ENCODE measurements around the gene ZNF692. TPM values are rescaled to one million over a fixed set of nuclear protein-coding genes. Genes with fewer than 3 reads are reported as not detected.
"Not testable (repeated sequence)": the region's sequence is repeated elsewhere in the genome, so short reads cannot be mapped to it uniquely, and the experiment has no call there.

Gene ZNF692
- polyA plus RNA-seq, 1 experiment = 19.5 TPM

GRCh38 chr1:248885646-248886045, 26.8 kb upstream of the ZNF692 start:
- POLR2A ChIA-PET = no interaction called here
- no peak overlapping the region for H3K4me3 ChIP-seq (ENCODE audit: low read depth, low read length)
- H3K27me3 ChIP-seq (ENCODE audit: control insufficient read depth, insufficient read depth, low read length) = peaks cover 3% of the 10 kb centered on the region
- no peaks in the 10 kb centered on the region for H3K36me3 ChIP-seq (ENCODE audit: control insufficient read depth, insufficient read depth, low read length)
- CTCF ChIA-PET = interaction anchor here (0.7 to 2.3 kb wide), 2 partner anchors 12 to 44 kb away, joined by 3 to 9 read pairs; no protein-coding TSS in a partner anchor
- TF ChIP-seq, protein P1, sequence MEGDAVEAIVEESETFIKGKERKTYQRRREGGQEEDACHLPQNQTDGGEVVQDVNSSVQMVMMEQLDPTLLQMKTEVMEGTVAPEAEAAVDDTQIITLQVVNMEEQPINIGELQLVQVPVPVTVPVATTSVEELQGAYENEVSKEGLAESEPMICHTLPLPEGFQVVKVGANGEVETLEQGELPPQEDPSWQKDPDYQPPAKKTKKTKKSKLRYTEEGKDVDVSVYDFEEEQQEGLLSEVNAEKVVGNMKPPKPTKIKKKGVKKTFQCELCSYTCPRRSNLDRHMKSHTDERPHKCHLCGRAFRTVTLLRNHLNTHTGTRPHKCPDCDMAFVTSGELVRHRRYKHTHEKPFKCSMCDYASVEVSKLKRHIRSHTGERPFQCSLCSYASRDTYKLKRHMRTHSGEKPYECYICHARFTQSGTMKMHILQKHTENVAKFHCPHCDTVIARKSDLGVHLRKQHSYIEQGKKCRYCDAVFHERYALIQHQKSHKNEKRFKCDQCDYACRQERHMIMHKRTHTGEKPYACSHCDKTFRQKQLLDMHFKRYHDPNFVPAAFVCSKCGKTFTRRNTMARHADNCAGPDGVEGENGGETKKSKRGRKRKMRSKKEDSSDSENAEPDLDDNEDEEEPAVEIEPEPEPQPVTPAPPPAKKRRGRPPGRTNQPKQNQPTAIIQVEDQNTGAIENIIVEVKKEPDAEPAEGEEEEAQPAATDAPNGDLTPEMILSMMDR (IDR thresholded peaks at IDR 0.05; ENCODE audit: insufficient read depth, low read depth, low read length) = no peak
- DNase-seq (ENCODE audit: low read depth) = no peak

DNA sequence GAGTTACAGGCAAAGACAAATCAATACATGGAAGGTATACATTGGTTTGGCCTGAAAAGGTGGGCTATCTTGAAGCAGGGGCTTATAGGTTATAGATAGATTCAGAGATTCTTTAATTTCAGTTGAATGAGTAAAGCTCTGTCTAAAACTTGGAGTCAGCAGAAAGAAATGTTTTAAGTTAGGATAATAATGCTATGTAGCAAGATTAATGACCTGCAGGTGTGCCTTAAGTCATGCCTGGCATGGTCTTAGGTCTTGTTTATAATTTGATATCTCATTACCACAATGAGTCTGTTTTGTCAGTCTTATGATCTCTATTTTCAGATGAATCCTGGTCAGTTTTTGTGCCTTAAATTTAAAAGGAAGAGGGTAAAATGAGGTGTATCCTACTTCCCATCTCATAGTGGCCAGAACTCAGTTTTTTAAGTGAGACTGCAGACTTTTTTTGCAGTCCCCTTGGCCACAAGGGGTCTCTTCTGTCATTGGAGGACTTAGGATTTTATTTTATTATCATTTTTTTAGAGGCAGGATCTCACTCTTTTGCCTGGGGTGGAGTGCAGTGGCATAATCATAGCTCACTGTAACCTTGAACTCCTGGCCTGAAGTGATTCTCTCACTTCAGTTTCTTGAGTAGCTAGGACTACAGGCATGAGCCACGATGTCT, 25.9 kb upstream of the ZNF692 start:
- Histone ChIP-seq H3K27me3 (ENCODE audit: control insufficient read depth, insufficient read depth, low read length) (peaks cover 3% of the 10 kb centered on the region), H3K36me3 (ENCODE audit: control insufficient read depth, insufficient read depth, low read length) (no peaks in the 10 kb centered on the region), H3K4me3 (ENCODE audit: low read depth, low read length) (no peak overlapping the region)
- CTCF ChIA-PET = interaction anchor here (0.7 to 2.3 kb wide), 2 partner anchors 11 to 43 kb away, joined by 3 to 9 read pairs; no protein-coding TSS in a partner anchor
- TF ChIP-seq, protein P1 (IDR thresholded peaks at IDR 0.05; ENCODE audit: insufficient read depth, low read depth, low read length) = no peak
- no peak for DNase-seq (ENCODE audit: low read depth)
- POLR2A ChIA-PET = no interaction called here

DNA sequence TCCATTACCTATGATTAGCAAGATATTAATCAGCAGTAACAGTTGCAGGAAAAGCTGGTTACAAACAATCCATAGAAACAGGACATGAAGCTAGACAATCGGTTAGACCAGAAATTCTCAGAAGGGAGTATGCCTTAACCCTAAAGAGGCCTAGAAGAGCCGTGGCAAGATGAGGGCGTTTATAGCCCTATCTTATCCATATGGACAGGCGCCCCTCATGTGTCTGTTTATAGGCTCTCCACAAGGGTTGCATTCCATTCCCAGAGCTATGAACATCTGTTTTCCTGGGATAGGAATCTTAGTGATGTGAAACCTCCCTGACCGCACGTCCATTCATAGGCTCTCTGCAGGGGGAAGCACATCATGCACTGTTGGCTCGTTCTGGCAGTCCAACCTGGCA, 23.5 kb upstream of the ZNF692 start:
- POLR2A ChIA-PET; H3K27me3 ChIP-seq (ENCODE audit: control insufficient read depth, insufficient read depth, low read length); H3K4me3 ChIP-seq (ENCODE audit: low read depth, low read length); DNase-seq (ENCODE audit: low read depth); H3K36me3 ChIP-seq (ENCODE audit: control insufficient read depth, insufficient read depth, low read length): not testable (repeated sequence)
- CTCF ChIA-PET = interaction anchor here (0.9 kb wide), 1 partner anchor 8 kb away, joined by 4 read pairs; no protein-coding TSS in a partner anchor

DNA sequence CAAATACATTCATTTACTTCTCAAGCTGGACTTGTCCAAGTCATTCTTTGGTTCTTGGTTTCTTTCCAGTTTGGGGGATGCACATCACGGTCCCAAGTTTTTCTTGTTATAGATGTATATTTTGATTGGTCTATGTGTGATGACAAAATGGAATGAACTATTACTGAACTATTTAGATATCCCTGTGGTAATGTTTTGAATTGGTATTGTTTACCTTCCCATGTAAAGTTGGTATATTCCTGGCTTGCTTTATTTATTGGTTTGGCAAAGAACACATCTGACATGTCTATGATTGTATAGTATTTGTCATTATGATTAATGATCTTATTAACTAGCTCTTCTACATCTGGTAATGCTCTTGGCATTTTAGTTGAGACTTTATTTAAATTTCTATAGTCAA, 22.4 kb upstream of the ZNF692 start:
- Histone ChIP-seq H3K4me3 (ENCODE audit: low read depth, low read length) (no peak overlapping the region), H3K36me3 (ENCODE audit: control insufficient read depth, insufficient read depth, low read length) (no peaks in the 10 kb centered on the region), H3K27me3 (ENCODE audit: control insufficient read depth, insufficient read depth, low read length) (peaks cover 3% of the 10 kb centered on the region)
- TF ChIP-seq, protein P1 (IDR thresholded peaks at IDR 0.05; ENCODE audit: insufficient read depth, low read depth, low read length) = no peak
- POLR2A ChIA-PET = no interaction called here
- DNase-seq (ENCODE audit: low read depth) = no peak
- CTCF ChIA-PET = interaction anchor here (0.6 kb wide), 1 partner anchor 23 kb away, joined by 3 read pairs; the partner anchor contains the start of gene ZNF692

GRCh38 chr1:248873993-248874533, 15.2 kb upstream of the ZNF692 start:
- no peaks in the 10 kb centered on the region for H3K36me3 ChIP-seq (ENCODE audit: control insufficient read depth, insufficient read depth, low read length)
- no peak for DNase-seq (ENCODE audit: low read depth)
- POLR2A ChIA-PET = no interaction called here
- CTCF ChIA-PET = interaction anchor here (1.1 to 3.2 kb wide), 4 partner anchors 8 to 16 kb away, joined by 3 to 9 read pairs (median 4); partner anchors contain the start of gene ZNF692
- H3K27me3 ChIP-seq (ENCODE audit: control insufficient read depth, insufficient read depth, low read length) = no peaks in the 10 kb centered on the region
- peak overlapping the region; percentile 36 for H3K4me3 ChIP-seq (ENCODE audit: low read depth, low read length)
- TF ChIP-seq, protein P1 (IDR thresholded peaks at IDR 0.05; ENCODE audit: insufficient read depth, low read depth, low read length) = no peak

Data from BJ (cell line).